ENCODE measurements around the gene SHLD2.
"Not testable (repeated sequence)": the region's sequence is repeated elsewhere in the genome, so short reads cannot be mapped to it uniquely, and the experiment has no call there.

DNA sequence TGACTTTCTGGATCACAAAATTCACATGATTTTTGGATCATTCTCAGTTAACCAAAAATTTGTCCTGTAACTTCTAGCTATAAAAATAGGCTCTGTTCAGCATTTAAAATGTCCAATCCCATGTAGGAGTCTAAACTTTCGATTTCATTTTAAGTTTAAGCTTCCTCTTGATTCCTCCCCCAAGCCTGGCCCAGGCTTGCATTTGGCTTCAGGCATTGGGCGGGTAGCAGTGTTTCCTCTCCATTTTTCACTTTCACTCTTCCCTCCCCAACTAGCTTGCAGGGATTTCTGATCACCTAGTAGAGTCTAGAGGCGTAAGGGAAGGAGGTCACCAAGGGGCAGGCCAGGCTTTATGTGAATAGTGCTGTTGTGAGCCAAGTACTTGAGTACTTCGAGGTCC lies 109.8 kb downstream of the SHLD2 start:
- TF ChIP-seq, protein P1, sequence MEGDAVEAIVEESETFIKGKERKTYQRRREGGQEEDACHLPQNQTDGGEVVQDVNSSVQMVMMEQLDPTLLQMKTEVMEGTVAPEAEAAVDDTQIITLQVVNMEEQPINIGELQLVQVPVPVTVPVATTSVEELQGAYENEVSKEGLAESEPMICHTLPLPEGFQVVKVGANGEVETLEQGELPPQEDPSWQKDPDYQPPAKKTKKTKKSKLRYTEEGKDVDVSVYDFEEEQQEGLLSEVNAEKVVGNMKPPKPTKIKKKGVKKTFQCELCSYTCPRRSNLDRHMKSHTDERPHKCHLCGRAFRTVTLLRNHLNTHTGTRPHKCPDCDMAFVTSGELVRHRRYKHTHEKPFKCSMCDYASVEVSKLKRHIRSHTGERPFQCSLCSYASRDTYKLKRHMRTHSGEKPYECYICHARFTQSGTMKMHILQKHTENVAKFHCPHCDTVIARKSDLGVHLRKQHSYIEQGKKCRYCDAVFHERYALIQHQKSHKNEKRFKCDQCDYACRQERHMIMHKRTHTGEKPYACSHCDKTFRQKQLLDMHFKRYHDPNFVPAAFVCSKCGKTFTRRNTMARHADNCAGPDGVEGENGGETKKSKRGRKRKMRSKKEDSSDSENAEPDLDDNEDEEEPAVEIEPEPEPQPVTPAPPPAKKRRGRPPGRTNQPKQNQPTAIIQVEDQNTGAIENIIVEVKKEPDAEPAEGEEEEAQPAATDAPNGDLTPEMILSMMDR (IDR thresholded peaks at IDR 0.05), result not testable (repeated sequence)
- not testable (repeated sequence) for TF ChIP-seq POLR2A (IDR thresholded peaks at IDR 0.05)
